ACC112 (cell line): ENCODE measurements around the gene RAB11A.

ENCODE experiments used
- H2AFZ ChIP-seq: fragments of 200-600 bp; sonication (generic); one replicate; pipeline ENCODE4 v1.6.0; 2017; ENCODE audit warnings: antibody characterized with exemption, low read length; ENCODE audit not compliant: unreplicated experiment
- H3K27ac ChIP-seq: fragments of 200-600 bp; sonication (generic); 2 replicates; pipeline ENCODE4 v1.5.1; 2014; ENCODE audit warnings: low read depth, mild to moderate bottlenecking, antibody characterized with exemption, low read length, moderate library complexity
- H3K27me3 ChIP-seq: fragments of 200-600 bp; sonication (generic); 2 replicates; pipeline ENCODE4 v1.6.1; 2014; ENCODE audit warnings: mild to moderate bottlenecking, antibody characterized with exemption, low read length, moderate library complexity, mixed read lengths; ENCODE audit not compliant: insufficient read depth
- H3K36me3 ChIP-seq: fragments of 200-600 bp; sonication (generic); 2 replicates; pipeline ENCODE4 v1.6.1; 2016; ENCODE audit warnings: mild to moderate bottlenecking, antibody characterized with exemption, low read length, moderate library complexity, mixed read lengths; ENCODE audit not compliant: insufficient read depth
- H3K4me1 ChIP-seq: fragments of 200-600 bp; sonication (generic); one replicate; pipeline ENCODE4 v1.6.1; 2016; ENCODE audit warnings: low read length, mixed read lengths; ENCODE audit not compliant: insufficient read depth, unreplicated experiment, control insufficient read depth
- H3K4me3 ChIP-seq: fragments of 200-600 bp; sonication (generic); 2 replicates; pipeline ENCODE4 v1.5.1; 2014; ENCODE audit warnings: mild to moderate bottlenecking, low read depth, low read length
- H3K79me2 ChIP-seq: fragments of 200-600 bp; sonication (generic); one replicate; pipeline ENCODE4 v1.6.0; 2016; ENCODE audit warnings: low read length; ENCODE audit not compliant: control insufficient read depth, unreplicated experiment, insufficient read depth

RAB11A gene

DNA sequence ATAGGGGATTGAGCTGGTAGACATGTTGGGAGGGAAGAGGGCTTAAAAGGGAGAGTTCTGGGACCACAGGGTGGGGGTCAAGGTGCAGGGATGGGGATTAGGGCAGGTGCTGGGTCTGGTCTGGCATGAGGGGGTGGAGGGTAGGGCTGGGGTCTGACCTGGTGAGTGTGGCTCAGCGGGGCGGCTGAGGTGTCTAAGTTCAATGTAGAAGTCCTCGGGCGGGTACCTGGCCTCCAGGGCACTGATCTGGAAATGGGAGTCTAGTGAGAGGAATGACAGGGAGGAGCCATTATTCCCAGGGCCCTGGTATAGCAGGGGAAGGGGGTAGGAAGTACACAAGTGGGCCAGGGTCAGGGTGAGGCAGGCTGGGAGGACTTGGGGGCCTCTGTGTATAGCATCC, 39.6 kb downstream of the RAB11A start:
- Histone ChIP-seq H3K4me3 (no peak overlapping the region), H2AFZ (no peak overlapping the region), H3K27ac (no peak overlapping the region), H3K79me2 (no peaks in the 10 kb centered on the region), H3K27me3 (no peaks in the 10 kb centered on the region), H3K36me3 (peaks cover 10% of the 10 kb centered on the region; the same call in 1 of the 2 replicates), H3K4me1 (peaks cover 9% of the 10 kb centered on the region)

DNA sequence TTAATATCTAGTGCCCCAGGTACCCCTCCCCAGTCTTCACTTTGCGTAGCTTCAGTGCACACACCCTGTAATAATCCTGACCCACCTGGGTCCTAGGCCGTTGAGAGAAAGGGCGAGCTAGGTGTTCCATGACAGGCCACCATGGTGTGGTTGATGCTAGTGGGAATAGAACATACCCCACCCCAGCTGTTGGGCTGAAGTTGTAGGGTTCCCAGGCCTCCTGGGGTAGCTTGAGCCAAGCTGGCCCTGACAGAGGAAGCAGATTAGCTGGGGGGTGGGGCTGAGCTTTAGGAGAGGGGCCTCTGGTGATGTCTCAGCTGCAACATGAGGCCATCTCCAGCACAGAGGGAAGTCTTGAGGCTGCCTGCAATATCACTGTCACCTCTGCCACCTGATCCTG, 40.5 kb downstream of the RAB11A start:
- Histone ChIP-seq H3K27ac (no peak overlapping the region), H3K4me1 (no peaks in the 10 kb centered on the region), H3K4me3 (no peak overlapping the region), H2AFZ (no peak overlapping the region), H3K79me2 (no peaks in the 10 kb centered on the region), H3K27me3 (no peaks in the 10 kb centered on the region), H3K36me3 (peaks cover 10% of the 10 kb centered on the region; the same call in 1 of the 2 replicates)

DNA sequence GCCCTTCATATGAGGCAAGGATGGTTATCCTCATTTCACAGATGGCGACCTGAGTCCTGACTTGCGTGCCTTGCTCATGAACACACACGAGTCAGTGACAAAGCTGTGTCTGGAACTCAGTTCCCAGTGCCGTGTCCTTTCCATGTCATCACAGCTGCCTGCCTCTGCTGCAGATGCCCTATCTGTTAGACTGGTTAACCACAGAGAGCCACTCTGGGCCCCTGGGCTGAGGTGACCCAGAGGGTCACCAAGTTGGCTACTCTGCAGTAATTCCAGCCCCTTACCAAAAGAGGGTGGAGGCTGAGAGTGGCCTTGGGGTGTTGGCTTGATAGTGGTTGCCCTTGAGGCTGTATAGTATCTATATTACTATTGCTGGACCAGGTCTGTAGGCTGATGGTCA, 41.0 kb downstream of the RAB11A start:
- H2AFZ ChIP-seq: no peak overlapping the region
- H3K27me3 ChIP-seq: no peaks in the 10 kb centered on the region
- no peak overlapping the region for H3K4me3 ChIP-seq
- H3K4me1 ChIP-seq: no peaks in the 10 kb centered on the region
- no peaks in the 10 kb centered on the region for H3K79me2 ChIP-seq
- H3K27ac ChIP-seq: no peak overlapping the region
- peaks cover 8% of the 10 kb centered on the region; the same call in 1 of the 2 replicates for H3K36me3 ChIP-seq

DNA sequence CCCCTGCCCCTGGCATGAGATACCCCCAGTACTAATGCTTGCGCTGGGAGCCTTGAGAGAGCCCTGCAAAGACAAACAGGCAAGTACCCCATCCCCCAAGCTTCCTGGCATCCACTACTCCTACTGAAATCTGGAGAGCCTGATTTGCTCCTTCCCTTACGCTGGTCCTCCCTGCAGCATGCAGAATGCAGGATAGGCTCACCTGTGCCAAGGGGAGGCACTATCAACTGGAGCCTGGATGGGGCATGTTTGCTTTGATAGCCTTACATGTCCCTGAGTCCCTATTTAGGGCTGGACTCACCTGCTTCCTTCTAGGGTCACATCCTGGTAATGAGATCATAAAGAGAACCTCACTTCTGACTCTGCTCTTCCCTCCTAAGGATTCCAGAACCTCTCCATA, 42.9 kb downstream of the RAB11A start:
- Histone ChIP-seq H2AFZ (no peak overlapping the region), H3K27me3 (no peaks in the 10 kb centered on the region), H3K4me1 (peaks cover 12% of the 10 kb centered on the region), H3K4me3 (no peak overlapping the region), H3K27ac (no peak overlapping the region), H3K79me2 (no peaks in the 10 kb centered on the region), H3K36me3 (no peaks in the 10 kb centered on the region)

DNA sequence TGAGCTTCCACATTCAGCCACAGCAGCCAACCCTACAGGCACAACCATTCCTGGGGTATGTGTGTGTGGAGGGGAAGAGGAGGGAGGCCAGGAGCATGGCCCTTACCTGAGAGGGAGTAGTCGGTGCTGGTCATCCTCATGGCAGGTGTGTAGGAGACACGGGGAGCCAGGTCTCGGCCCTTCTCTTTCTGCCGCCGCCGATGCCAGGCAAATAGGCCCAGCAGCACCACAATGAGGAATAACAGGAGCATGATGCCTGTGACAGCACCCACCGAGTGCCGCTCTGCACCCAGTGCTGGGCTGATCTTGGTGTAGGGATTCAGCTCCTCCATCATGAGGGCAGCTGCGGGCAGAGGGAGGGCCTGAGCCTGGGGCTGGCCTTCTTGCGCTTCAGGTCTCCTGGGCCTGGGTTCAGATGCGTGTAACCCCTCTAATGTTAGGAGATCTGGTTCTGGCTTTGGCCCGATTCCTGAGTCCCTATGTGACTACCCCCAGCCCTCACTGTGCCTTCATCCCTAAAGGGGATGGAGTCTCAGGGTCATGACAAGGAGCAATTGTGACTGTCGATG, 44.4 kb downstream of the RAB11A start:
- Histone ChIP-seq H3K79me2 (no peaks in the 10 kb centered on the region), H3K4me1 (peaks cover 22% of the 10 kb centered on the region), H3K36me3 (no peaks in the 10 kb centered on the region), H3K4me3 (no peak overlapping the region), H2AFZ (no peak overlapping the region), H3K27me3 (no peaks in the 10 kb centered on the region), H3K27ac (no peak overlapping the region)

DNA sequence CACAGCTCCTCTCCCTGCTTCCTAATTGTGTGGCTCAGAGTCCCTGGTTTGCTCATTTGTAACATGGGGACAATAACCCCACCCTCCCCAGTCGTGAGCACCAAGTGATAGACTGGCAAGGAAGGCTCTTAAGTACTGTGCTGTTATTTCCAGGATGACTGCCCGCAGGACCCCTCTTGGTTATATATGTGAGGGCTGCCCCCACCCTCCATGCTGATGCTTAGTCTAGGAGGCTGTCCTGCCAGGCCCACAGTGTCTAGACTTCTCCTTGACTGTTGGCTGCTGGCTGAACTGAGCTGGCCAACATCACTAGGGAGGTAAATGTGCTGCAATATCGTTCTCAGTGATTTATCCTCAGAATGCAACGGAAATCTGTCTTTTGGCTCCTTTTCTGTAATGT, 45.1 kb downstream of the RAB11A start:
- Histone ChIP-seq H2AFZ (no peak overlapping the region), H3K27ac (no peak overlapping the region), H3K4me1 (peaks cover 22% of the 10 kb centered on the region)

DNA sequence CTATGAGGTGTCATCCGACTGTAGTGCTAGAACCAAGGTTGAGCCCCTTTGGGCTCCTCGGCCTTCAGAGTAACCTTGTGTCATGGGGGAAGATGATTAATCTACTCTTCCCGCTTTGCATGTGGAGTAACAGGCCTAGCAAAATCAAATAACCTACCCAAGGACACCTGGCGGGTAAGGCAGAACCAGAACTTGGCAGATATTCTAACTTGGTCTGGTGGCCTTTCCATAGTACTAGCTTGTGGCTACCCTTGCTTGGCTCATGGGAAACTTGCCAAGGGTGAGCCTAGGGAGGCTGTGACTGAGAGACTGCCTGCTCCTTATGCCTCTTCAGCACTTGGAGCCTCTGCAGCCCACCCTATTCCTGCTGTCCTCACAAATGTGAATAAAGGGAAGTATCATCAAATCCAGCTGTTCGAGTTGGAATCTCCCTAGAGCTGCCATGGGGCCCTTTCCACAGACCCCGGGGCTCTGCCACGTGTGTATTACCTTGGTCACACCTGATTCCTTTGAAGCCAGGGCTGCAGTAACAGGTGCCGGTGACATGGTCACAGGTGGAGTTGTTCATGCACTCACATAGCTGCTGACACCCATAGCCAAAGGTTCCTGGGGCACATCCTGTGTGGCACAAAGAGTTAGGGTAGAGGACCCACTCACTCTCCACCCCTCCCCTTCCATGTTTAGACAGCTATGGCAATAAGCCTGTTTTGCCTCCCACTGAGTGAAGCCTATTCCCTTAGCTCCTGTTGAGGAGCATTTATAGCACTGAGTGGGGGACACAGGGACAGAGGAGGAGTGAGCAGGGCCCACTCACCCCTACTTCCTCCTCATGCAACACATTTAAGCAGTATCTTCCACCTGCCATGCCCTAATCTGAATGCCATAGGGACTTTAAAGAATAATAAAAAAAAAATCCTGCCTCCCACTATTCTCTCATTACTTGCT, 46.0 kb downstream of the RAB11A start:
- Histone ChIP-seq H3K27ac (no peak overlapping the region), H3K36me3 (no peaks in the 10 kb centered on the region), H3K4me3 (no peak overlapping the region), H3K79me2 (no peaks in the 10 kb centered on the region), H3K4me1 (peaks cover 27% of the 10 kb centered on the region), H2AFZ (no peak overlapping the region), H3K27me3 (no peaks in the 10 kb centered on the region)

More for the DNA sequence above, 45.1 kb downstream of the RAB11A start:
- Histone ChIP-seq H3K27me3 (no peaks in the 10 kb centered on the region), H3K4me3 (no peak overlapping the region), H3K36me3 (no peaks in the 10 kb centered on the region), H3K79me2 (no peaks in the 10 kb centered on the region)

DNA sequence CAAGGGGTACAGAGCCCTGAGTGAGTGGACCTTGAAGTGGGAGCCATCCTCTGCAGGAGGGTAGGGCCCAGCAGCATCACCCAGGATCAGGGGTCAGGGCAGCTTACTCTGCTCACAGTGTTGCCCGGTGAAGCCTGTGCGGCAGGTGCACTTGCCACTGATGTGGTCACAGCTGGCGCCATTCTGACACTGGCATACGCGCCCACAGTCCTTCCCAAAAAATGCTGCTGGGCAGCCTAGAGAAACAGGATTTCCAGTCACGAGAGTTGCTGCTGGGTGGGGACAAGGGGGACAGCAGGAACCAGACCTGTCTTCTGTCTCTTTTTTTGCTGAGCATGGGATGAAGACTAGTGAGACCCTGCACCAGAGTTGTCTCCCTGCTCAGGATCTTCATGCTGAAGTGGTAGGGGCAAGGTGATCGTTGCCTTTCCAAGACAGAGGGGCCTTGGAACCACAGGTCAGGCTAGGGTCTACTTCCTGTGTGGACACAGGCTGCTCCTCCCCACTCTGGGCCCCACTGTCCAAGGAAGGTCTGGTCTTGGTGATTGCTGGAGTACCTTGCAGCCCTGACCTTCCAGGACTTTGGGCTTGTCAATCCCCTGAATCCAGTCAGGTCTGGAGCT, 46.9 kb downstream of the RAB11A start:
- H3K79me2 ChIP-seq: no peaks in the 10 kb centered on the region
- H2AFZ ChIP-seq: no peak overlapping the region
- peaks cover 36% of the 10 kb centered on the region for H3K4me1 ChIP-seq
- H3K27me3 ChIP-seq: no peaks in the 10 kb centered on the region
- H3K36me3 ChIP-seq: no peaks in the 10 kb centered on the region
- no peak overlapping the region for H3K4me3 ChIP-seq
- H3K27ac ChIP-seq: no peak overlapping the region

DNA sequence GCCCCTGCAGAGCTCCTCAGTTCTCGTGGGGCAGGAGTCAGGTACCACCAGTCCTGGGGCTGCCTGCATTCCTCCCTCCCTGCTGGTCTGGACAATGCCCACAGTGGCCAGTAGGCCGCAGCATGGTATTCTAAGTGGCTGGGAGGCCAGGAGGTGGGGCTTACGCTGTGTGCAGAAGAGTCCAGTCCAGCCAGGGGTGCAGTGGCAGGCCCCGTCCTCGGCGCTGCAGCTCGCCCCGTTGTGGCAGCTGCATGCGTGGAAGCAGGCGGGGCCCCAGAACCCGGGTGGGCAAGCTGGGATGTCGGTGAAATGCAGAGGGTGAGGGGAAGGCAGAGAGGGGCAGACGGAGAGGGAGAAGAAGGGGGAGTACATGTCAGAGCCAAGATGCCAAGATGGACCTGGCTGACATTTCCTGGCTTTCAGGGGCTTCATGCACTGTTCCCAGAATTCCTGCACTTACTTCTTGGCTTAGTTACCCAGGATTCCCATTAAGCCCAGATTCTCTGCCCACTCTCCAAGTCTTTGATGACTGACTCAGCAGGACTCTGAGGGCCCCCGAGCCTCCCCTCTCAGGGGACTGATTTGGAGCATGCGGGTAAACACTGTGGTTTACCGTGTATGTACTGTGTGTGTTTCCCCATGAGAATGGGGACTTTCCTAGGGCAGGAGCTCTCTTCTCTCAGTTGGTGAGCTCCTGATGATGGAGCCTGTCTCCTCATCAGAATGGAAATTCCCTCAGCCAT, 47.5 kb downstream of the RAB11A start:
- H2AFZ ChIP-seq: no peak overlapping the region
- no peak overlapping the region for H3K4me3 ChIP-seq
- H3K27me3 ChIP-seq: no peaks in the 10 kb centered on the region
- no peak overlapping the region for H3K27ac ChIP-seq
- peaks cover 36% of the 10 kb centered on the region for H3K4me1 ChIP-seq
- no peaks in the 10 kb centered on the region for H3K36me3 ChIP-seq
- H3K79me2 ChIP-seq: no peaks in the 10 kb centered on the region

DNA sequence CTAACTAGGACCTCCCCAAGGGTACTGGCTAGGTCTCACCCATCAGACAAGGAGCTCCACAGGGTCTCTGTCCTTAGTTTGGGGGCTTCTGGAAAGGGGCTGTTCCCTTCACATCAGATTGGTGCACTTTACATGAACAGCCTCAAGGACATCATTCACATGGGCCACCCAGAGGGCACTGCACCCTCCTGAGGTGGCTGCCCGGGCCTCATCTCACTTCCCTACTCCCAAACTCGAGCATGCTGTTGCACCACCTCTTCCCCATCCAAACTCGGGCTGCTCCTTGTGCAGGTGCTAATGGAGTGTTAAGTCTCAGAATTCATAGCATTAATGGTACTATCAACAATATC, 48.1 kb downstream of the RAB11A start:
- H3K36me3 ChIP-seq: no peaks in the 10 kb centered on the region

More for the DNA sequence above, 48.1 kb downstream of the RAB11A start:
- H3K27ac ChIP-seq: no peak overlapping the region; the same call in 1 of the 2 replicates
- no peak overlapping the region for H3K4me3 ChIP-seq
- H2AFZ ChIP-seq: no peak overlapping the region
- H3K79me2 ChIP-seq: no peaks in the 10 kb centered on the region
- peaks cover 36% of the 10 kb centered on the region for H3K4me1 ChIP-seq
- H3K27me3 ChIP-seq: no peaks in the 10 kb centered on the region
